AG04449 (cell line): ENCODE results near the gene ZNF652.

ENCODE experiments used
- CTCF ChIA-PET: fragments of 350-600 bp; formaldehyde crosslinking; extraction: SDS; loops from one replicate; lab custom pipeline; 2021; ENCODE audit warnings: antibody characterized with exemption; lab: Yijun Ruan, JAX
- POLR2A ChIA-PET: fragments of 400-600, 350-600 bp; formaldehyde crosslinking; extraction: SDS; loops from one replicate; lab custom pipeline; 2020; ENCODE audit warnings: antibody characterized with exemption, inconsistent platforms; lab: Yijun Ruan, JAX
- DNase-seq: peaks from one replicate; pipeline ENCODE4 v3.0.0-alpha.2; 2010; ENCODE audit warnings: low read depth, low spot score
- H3K4me3 ChIP-seq: 2 replicates; pipeline ENCODE4 v1.5.1; 2011; ENCODE audit warnings: low read depth, mild to moderate bottlenecking, control low read depth, low read length
- TF ChIP-seq, protein P1 (sequence below): IDR thresholded peaks from one replicate; pipeline ENCODE4 v1.5.1; 2011; ENCODE audit warnings: mild to moderate bottlenecking, moderate library complexity, low read length, control low read depth, inconsistent platforms; ENCODE audit not compliant: insufficient read depth; ENCODE audit errors: missing control alignments

ZNF652 gene

DNA sequence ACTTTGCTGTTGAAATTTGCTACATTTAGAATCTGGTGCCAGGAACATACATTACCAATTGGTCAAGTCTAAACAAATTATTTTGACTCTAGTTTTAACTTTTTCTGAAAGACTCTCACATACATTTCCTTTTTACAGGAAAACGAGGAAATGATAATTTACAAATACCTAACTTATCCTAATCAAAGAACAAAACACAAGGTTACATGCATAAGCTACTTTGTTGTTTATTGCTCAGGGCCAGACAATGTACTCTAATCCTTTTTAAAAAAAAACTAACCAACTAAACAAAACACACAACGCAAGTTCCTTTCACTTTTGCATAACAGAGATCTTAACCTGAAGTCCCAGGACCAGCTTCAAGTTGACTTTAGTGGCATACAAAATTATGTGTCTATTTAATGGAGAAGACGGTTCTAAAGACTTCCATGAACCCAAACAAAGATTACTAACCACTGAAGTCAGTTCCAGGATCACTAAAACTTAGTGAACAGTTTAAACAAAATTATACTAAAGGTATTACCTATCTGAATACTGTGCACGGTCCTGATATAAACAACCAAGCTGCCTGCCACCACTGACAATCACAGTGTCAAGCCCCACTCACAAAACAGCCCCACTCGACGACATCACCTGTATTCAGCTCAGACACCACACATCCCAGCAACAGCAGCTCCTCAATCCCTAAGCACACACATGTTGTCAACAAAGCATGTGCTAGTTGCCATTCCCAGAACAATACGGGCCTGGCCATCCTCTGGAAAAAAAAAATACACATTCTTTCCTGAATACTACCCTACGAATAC is 1.9 kb downstream of the ZNF652 start:
- DNase-seq = no peak
- ChIA-PET POLR2A (interaction anchor here (0.7 to 1.1 kb wide), 2 partner anchors 13 to 30 kb away, joined by 3 read pairs; no protein-coding TSS in a partner anchor), CTCF (interaction anchor here (0.9 to 1.5 kb wide), 6 partner anchors 14 to 196 kb away, joined by 3 to 6 read pairs (median 3); no protein-coding TSS in a partner anchor)
- TF ChIP-seq, protein P1, sequence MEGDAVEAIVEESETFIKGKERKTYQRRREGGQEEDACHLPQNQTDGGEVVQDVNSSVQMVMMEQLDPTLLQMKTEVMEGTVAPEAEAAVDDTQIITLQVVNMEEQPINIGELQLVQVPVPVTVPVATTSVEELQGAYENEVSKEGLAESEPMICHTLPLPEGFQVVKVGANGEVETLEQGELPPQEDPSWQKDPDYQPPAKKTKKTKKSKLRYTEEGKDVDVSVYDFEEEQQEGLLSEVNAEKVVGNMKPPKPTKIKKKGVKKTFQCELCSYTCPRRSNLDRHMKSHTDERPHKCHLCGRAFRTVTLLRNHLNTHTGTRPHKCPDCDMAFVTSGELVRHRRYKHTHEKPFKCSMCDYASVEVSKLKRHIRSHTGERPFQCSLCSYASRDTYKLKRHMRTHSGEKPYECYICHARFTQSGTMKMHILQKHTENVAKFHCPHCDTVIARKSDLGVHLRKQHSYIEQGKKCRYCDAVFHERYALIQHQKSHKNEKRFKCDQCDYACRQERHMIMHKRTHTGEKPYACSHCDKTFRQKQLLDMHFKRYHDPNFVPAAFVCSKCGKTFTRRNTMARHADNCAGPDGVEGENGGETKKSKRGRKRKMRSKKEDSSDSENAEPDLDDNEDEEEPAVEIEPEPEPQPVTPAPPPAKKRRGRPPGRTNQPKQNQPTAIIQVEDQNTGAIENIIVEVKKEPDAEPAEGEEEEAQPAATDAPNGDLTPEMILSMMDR = no peak
- H3K4me3 ChIP-seq = peak overlapping the region; percentile 91

DNA sequence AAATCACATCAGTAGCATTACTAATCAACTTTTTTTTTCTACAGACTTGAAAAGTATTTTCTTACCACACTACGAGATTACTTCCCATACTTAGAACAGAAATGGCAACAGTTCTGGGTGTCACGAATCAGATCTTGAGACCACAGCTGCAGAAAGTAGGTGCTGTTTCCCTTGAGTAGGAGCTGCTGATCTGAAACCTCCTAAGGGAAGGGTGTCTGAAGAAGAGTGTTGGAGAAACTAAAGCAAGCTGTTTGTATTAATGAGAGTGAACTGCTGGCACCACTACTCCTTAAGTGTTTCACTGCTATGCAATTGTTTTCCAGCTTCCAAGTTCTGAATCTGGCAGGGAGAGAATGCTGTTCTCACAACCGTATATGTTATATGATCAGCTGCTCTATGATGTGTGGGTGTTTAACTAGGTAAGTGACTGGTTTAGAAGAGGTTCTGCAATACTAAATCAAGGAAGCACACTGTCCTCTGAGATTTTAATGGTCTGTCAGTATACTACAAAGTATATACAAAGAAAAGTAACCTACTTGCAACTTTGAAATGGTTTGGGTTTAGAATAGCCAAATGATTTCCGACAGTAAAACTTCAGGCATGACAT is 3.3 kb downstream of the ZNF652 start:
- no peak for DNase-seq
- TF ChIP-seq, protein P1 = no peak
- ChIA-PET POLR2A (interaction anchor here (0.7 kb wide), 1 partner anchor 28 kb away, joined by 3 read pairs; no protein-coding TSS in a partner anchor), CTCF (interaction anchor here (0.9 to 1.7 kb wide), 5 partner anchors 9 to 198 kb away, joined by 3 to 4 read pairs (median 3); no protein-coding TSS in a partner anchor)
- H3K4me3 ChIP-seq = no peak overlapping the region

DNA sequence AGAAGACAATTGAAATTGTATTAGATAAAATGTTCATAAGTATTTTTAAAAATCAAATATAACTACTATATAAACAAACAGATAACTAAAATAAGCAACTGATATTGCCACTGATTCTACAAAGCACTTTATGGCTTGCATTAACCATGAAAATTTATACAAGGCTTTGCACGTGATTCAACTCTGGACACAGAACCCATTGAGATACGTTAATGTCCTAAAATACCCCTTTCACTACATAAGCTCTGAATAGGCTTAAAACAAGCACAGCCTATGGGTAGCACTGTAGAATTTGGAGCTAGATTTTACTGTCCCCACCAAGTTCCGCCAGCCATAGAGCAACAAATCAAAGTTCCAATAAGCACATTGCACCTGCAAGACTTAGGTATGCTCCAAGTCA is 4.5 kb downstream of the ZNF652 start:
- ChIA-PET CTCF (interaction anchor here (1.0 to 1.7 kb wide), 3 partner anchors 8 to 66 kb away, joined by 3 to 4 read pairs (median 3); no protein-coding TSS in a partner anchor), POLR2A (no interaction called here)
- no peak overlapping the region for H3K4me3 ChIP-seq
- TF ChIP-seq, protein P1 = no peak
- no peak for DNase-seq

DNA sequence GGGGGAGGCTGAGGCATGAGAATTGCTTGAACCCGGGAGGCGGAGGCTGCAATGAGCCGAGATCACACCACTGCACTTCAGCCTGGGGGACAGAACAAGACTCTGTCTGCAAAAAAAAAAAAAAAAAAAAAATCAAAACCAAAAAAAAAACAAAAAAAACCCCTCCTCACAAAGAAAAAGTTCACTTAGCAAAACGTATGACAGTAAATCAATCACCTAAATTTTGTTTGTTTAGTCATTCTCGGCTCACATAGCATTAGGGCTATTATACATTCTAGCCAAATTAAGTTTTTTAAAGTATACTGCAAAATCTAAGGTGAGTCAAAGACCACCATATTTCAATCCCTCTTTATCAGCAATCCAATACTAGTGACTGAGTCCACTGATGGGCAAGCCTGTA is 5.7 kb downstream of the ZNF652 start:
- ChIA-PET POLR2A (no interaction called here), CTCF (no interaction called here)
- DNase-seq = no peak
- H3K4me3 ChIP-seq = no peak overlapping the region
- TF ChIP-seq, protein P1 = no peak

DNA sequence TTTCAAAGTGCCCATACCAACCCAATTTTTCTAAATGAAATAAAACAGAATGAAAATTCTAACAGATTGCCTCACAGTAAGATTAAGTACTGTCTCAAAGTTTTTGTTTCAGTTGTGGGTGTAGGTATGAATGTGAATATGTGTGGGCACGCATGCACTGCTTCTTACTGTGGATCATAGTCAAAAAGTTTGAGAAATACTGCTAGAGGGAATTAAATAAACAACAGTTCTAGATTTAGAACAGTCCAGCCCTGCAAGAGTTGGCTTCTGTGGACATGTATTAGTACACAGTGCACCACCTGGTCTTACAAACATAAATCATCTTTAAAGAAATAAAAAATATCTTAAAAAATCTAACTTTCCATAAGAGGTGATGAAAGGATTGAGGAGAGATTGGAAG is 8.4 kb downstream of the ZNF652 start:
- no peak for DNase-seq
- no peak overlapping the region for H3K4me3 ChIP-seq
- POLR2A ChIA-PET = no interaction called here
- CTCF ChIA-PET = interaction anchor here (0.9 kb wide), 1 partner anchor 27 kb away, joined by 3 read pairs; no protein-coding TSS in a partner anchor
- TF ChIP-seq, protein P1 = no peak
